Subcutaneous adipose tissue (tissue), 4 donors: ENCODE data around the gene GRIK1. TPM values are rescaled to one million over a fixed set of nuclear protein-coding genes. Genes with fewer than 3 reads are reported as not detected.

ENCODE experiments used
- total RNA-seq, 4 donors: library from RNA; depleted of rRNA; stranded (reverse); fragments of >200 nt; gene quantifications; one replicate each; pipeline ENCODE4 v1.1.0, GENCODE V29; 2016
- TF ChIP-seq, protein P1 (sequence below): fragments of 450-650 bp; IDR thresholded peaks from one replicate; pipeline ENCODE4 v1.5.1; 2016; ENCODE audit warnings: low read depth, mild to moderate bottlenecking, control low read depth, antibody characterized with exemption, moderate library complexity

Gene GRIK1
- total RNA-seq, 4 donors from 2014 or later: 0.17 TPM; not detected in 3

DNA sequence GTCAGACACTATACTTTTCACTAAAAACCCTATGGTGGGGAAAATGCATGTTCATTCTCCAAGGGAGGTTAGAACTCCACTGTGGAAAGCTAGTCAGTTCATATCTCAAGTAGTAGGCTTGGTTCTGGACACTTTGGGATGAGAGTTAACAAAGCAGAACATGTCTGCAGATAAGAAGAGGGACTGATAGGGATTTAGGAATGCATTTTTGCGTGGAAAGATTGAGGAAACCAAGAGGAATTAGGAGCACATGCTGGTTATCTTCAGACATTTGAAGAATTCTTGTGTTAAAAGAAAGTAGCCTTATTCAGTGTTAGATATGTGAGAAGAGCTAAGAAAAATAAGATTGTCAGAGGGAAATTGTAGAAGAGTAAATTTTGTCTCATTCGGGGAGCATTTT is 1.2 kb upstream of the GRIK1 start:
- TF ChIP-seq, protein P1, sequence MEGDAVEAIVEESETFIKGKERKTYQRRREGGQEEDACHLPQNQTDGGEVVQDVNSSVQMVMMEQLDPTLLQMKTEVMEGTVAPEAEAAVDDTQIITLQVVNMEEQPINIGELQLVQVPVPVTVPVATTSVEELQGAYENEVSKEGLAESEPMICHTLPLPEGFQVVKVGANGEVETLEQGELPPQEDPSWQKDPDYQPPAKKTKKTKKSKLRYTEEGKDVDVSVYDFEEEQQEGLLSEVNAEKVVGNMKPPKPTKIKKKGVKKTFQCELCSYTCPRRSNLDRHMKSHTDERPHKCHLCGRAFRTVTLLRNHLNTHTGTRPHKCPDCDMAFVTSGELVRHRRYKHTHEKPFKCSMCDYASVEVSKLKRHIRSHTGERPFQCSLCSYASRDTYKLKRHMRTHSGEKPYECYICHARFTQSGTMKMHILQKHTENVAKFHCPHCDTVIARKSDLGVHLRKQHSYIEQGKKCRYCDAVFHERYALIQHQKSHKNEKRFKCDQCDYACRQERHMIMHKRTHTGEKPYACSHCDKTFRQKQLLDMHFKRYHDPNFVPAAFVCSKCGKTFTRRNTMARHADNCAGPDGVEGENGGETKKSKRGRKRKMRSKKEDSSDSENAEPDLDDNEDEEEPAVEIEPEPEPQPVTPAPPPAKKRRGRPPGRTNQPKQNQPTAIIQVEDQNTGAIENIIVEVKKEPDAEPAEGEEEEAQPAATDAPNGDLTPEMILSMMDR: no peak

DNA sequence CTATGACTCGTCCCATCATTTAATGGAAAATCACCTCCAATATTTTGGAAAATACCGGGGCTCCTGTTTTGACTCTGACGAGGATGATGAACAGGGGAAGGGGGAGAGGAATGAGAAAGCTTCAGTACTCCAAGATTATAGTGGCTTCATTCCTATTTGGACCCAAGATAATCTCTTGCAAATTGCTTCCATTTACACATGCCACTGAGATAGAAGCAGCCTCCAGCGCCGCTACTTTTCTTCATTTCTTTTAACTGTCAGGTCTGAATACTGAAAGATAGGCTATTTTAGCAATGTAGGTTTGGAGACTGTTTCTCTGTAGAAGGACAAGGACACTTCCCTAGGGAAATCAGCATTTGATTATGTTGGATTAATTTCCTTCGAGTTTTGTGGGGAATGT is 565 bp upstream of the GRIK1 start:
- TF ChIP-seq, protein P1: no peak

DNA sequence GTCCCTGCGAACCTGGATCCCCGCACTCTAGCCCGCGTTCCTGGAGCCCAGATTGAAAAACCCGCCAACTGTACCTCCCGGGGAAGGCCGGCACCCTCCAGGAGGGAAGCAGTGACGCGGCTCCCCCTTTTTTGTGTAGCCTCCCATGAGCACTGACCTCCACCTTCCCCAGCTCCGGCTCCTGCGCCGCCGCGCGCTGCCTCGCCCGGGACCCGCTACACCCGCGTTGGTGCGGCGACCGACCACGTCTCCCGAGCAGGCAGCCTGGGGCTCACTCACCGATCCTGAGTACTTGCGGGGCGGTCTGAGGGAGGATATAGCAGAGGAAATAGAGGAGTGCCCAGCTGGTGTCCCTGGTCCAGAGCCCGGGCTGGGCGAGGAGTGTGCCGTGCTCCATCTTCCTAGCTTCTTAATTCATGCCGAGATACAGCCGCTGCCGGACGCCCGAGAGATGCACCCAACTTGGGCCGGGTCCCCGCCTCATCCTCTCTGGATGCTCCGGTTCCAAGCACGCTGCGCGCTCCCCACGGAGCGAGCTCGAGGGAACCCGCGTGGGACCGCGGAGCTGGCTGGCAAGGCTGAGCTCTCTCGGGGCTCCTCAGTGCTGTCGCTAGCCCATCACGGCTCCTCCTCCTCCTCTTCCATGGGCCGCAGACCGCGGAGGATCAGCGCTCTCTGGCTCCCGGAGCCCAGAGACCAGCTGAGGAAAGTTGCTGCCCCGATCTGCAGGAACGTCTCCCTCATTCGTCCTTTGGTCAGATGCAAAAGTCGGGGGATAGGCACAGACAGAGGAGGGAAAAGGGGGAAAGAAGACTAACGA is 482 bp downstream of the GRIK1 start:
- TF ChIP-seq, protein P1: no peak

DNA sequence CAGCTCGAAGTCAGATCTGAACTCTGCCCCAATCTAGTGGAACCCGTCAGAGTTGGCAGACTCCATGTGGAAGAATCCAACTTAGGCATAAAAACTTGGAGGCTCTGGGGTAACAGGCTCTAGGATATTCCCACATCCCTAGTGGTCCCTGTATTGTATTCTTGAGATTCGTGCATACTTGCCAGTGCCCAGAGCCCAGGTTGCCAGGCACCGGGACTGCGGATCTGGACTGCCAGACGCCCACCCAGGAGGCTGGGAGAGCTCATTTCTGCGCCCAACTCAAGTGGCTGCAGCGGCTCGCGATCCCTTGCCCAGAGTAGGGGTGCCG is 1.1 kb downstream of the GRIK1 start:
- TF ChIP-seq, protein P1: no peak

DNA sequence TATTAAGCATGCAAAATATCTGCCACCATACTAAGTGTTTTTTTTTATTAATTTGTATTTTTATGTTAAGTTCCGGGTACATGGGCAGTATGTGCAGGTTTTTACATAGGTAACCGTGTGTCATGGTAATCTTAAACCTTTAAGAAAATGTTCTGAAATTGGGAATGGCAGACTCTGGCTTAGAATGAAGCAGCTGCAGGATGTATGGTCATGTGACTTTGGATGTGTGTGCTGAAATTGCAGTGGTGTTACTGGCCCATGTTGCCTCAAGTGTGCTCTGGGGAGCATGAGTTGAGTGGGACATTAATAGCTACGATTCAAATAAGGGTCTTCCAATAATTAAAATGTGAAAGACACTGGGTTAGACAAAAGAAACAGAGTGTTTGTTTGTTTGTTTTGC is 6.7 kb downstream of the GRIK1 start:
- TF ChIP-seq, protein P1: no peak

DNA sequence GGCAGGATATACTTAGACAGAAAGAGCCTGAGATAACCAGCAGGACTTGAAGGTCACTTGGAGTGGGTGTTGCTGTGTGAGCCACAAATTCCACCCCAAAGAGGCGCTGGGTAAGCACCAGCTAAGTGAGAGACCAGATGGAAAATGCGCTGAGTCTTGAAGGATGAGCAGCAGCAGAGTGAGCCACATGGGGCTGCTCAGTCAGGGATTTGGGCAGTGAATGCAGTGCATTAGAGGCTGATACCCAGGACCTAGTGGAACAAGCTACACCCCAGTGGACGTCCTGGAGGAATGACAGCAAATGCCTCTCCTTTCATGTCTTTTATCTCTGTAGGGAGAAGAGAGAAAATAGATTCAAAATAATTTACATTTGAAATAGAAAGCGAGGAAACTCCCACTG is 11.3 kb downstream of the GRIK1 start:
- TF ChIP-seq, protein P1: no peak

DNA sequence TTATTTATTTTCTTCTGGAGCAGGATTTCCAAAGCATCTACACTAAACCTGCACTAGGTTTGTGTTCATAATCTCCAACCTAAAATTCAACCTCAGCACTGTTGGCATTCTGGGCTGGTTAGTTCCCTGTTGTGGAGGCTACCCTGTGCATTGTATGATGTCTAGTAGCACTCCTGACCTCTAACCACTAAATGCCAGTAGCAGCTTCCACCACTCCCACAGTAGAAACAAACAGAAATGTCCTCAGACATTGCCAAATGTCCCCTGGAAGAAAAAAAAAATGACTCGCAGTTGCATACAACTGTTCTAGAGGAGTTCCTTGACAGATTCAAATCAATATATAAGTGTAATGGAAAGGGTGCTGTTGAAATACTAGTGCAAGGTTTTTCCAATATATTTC is 18.9 kb downstream of the GRIK1 start:
- TF ChIP-seq, protein P1: no peak
